WERI-Rb-1 (cell line): ENCODE measurements around the gene IVL.

Experiments
- DNase-seq: peaks from one replicate; pipeline ENCODE4 v3.0.0-alpha.2; 2020
- H3K27ac ChIP-seq: fragments of 250-450 bp; sonication (Bioruptor Pico); 2 replicates; pipeline ENCODE4 v1.5.1; 2020; ENCODE audit warnings: mild to moderate bottlenecking, moderate library complexity
- H3K27me3 ChIP-seq: fragments of 250-450 bp; sonication (Bioruptor Pico); 2 replicates; pipeline ENCODE4 v1.5.1; 2021; ENCODE audit warnings: mild to moderate bottlenecking, low read depth, moderate library complexity; ENCODE audit not compliant: insufficient read depth, severe bottlenecking
- H3K36me3 ChIP-seq: fragments of 250-450 bp; sonication (Bioruptor Pico); 2 replicates; pipeline ENCODE4 v1.5.1; 2020; ENCODE audit warnings: mild to moderate bottlenecking, moderate library complexity
- H3K4me3 ChIP-seq: 2 replicates; pipeline ENCODE4 v1.5.1; 2011; ENCODE audit warnings: low read depth, mild to moderate bottlenecking, control low read depth, low read length
- H3K9me3 ChIP-seq: fragments of 250-450 bp; sonication (Bioruptor Pico); 2 replicates; pipeline ENCODE4 v1.5.1; 2021; ENCODE audit warnings: mild to moderate bottlenecking, moderate library complexity; ENCODE audit not compliant: severe bottlenecking
- CTCF ChIP-seq: IDR thresholded peaks from 2 replicates; pipeline ENCODE4 v1.5.1; 2011; ENCODE audit warnings: low read depth, mild to moderate bottlenecking, control low read depth, inconsistent platforms, low read length

Gene IVL

GRCh38 chr1:152876827-152877226 is 31.5 kb upstream of the IVL start:
- Histone ChIP-seq H3K4me3 (no peak overlapping the region), H3K9me3 (peaks cover 2% of the 10 kb centered on the region), H3K36me3 (no peaks in the 10 kb centered on the region), H3K27ac (no peak overlapping the region), H3K27me3 (no peaks in the 10 kb centered on the region)
- DNase-seq: no peak
- TF ChIP-seq CTCF: no peak

GRCh38 chr1:152878042-152878441 is 30.3 kb upstream of the IVL start, which contains the start of gene SMCP:
Gene SMCP, plus strand, starts transcription at chr1:152878322. Its CDS starts 6,101 bp downstream, at chr1:152884423.
- peak; percentile 93 for DNase-seq

GRCh38 chr1:152879559-152880198 is 28.7 kb upstream of the IVL start:
- H3K27ac ChIP-seq: no peak overlapping the region
- H3K27me3 ChIP-seq: no peaks in the 10 kb centered on the region
- no peak overlapping the region for H3K4me3 ChIP-seq
- TF ChIP-seq CTCF: no peak
- peaks cover 2% of the 10 kb centered on the region for H3K9me3 ChIP-seq
- H3K36me3 ChIP-seq: no peaks in the 10 kb centered on the region
- no peak for DNase-seq

More at GRCh38 chr1:152878042-152878441, 30.3 kb upstream of the IVL start, which contains the start of gene SMCP:
- Histone ChIP-seq H3K9me3 (peaks cover 2% of the 10 kb centered on the region), H3K27ac (no peak within 1 kb of the TSS), H3K36me3 (no peaks in the 10 kb centered on the region), H3K4me3 (no peak within 1 kb of the TSS), H3K27me3 (no peaks in the 10 kb centered on the region)
- TF ChIP-seq CTCF: peak; percentile 79

GRCh38 chr1:152880316-152880715 is 28.0 kb upstream of the IVL start:
- H3K9me3 ChIP-seq: peaks cover 2% of the 10 kb centered on the region
- no peak overlapping the region for H3K27ac ChIP-seq
- no peak for DNase-seq
- H3K27me3 ChIP-seq: peaks cover 2% of the 10 kb centered on the region
- no peak for TF ChIP-seq CTCF
- no peak overlapping the region for H3K4me3 ChIP-seq
- no peaks in the 10 kb centered on the region for H3K36me3 ChIP-seq

GRCh38 chr1:152880907-152881306 is 27.4 kb upstream of the IVL start:
- no peak overlapping the region for H3K27ac ChIP-seq
- no peak for TF ChIP-seq CTCF
- DNase-seq: no peak

GRCh38 chr1:152884085-152884484 is 24.3 kb upstream of the IVL start:
- Histone ChIP-seq H3K36me3 (no peaks in the 10 kb centered on the region), H3K9me3 (peaks cover 2% of the 10 kb centered on the region), H3K4me3 (no peak overlapping the region), H3K27ac (no peak overlapping the region), H3K27me3 (peaks cover 13% of the 10 kb centered on the region)
- no peak for DNase-seq
- no peak for TF ChIP-seq CTCF

More at GRCh38 chr1:152880907-152881306, 27.4 kb upstream of the IVL start:
- Histone ChIP-seq H3K27me3 (peaks cover 4% of the 10 kb centered on the region), H3K4me3 (no peak overlapping the region), H3K36me3 (no peaks in the 10 kb centered on the region), H3K9me3 (peaks cover 2% of the 10 kb centered on the region)
